AG04449 (cell line): Measurements from ENCODE around the gene PARP2.

Source experiments
- CTCF ChIA-PET: fragments of 350-600 bp; formaldehyde crosslinking; extraction: SDS; loops from one replicate; lab custom pipeline; 2021; ENCODE audit warnings: antibody characterized with exemption; lab: Yijun Ruan, JAX
- POLR2A ChIA-PET: fragments of 400-600, 350-600 bp; formaldehyde crosslinking; extraction: SDS; loops from one replicate; lab custom pipeline; 2020; ENCODE audit warnings: antibody characterized with exemption, inconsistent platforms; lab: Yijun Ruan, JAX
- DNase-seq: peaks from one replicate; pipeline ENCODE4 v3.0.0-alpha.2; 2010; ENCODE audit warnings: low read depth, low spot score
- H3K4me3 ChIP-seq: 2 replicates; pipeline ENCODE4 v1.5.1; 2011; ENCODE audit warnings: low read depth, mild to moderate bottlenecking, control low read depth, low read length
- CTCF ChIP-seq: IDR thresholded peaks from one replicate; pipeline ENCODE4 v1.5.1; 2011; ENCODE audit warnings: mild to moderate bottlenecking, moderate library complexity, low read length, control low read depth, inconsistent platforms; ENCODE audit not compliant: insufficient read depth; ENCODE audit errors: missing control alignments

The PARP2 gene

GRCh38 chr14:20383032-20383431 lies 39.6 kb downstream of the PARP2 start:
- TF ChIP-seq CTCF = no peak
- ChIA-PET POLR2A (no interaction called here), CTCF (interaction anchor here (1.4 kb wide), 1 partner anchor 56 kb away, joined by 5 read pairs; no protein-coding TSS in a partner anchor)
- H3K4me3 ChIP-seq = no peak overlapping the region
- DNase-seq = no peak

- ChIA-PET CTCF (interaction anchor here (1.4 kb wide), 1 partner anchor 57 kb away, joined by 5 read pairs; no protein-coding TSS in a partner anchor), POLR2A (no interaction called here)
- no peak for TF ChIP-seq CTCF
- H3K4me3 ChIP-seq = no peak overlapping the region
- no peak for DNase-seq
These were observed 40.2 kb downstream of the PARP2 start for GRCh38 chr14:20383636-20384035.

GRCh38 chr14:20384321-20384720 lies 40.9 kb downstream of the PARP2 start:
- no peak for TF ChIP-seq CTCF
- no peak overlapping the region for H3K4me3 ChIP-seq
- ChIA-PET POLR2A (interaction anchor here (1.0 kb wide), 1 partner anchor 29 kb away, joined by 3 read pairs; no protein-coding TSS in a partner anchor), CTCF (no interaction called here)
- DNase-seq = no peak

- TF ChIP-seq CTCF = no peak
- H3K4me3 ChIP-seq = no peak overlapping the region
- ChIA-PET CTCF (no interaction called here), POLR2A (interaction anchor here (1.0 kb wide), 1 partner anchor 28 kb away, joined by 3 read pairs; no protein-coding TSS in a partner anchor)
- DNase-seq = no peak
These were observed 41.5 kb downstream of the PARP2 start for GRCh38 chr14:20384886-20385285.

- DNase-seq = no peak
- no peak overlapping the region for H3K4me3 ChIP-seq
- CTCF ChIA-PET = no interaction called here
- TF ChIP-seq CTCF = no peak
- POLR2A ChIA-PET = no interaction called here
These were observed 42.9 kb downstream of the PARP2 start for GRCh38 chr14:20386276-20386855.

- ChIA-PET POLR2A (no interaction called here), CTCF (no interaction called here)
- H3K4me3 ChIP-seq = no peak overlapping the region
- DNase-seq = no peak
- TF ChIP-seq CTCF = no peak
These were observed 44.1 kb downstream of the PARP2 start for GRCh38 chr14:20387576-20387975.
